ENCODE measurements around the gene ALDOB. TPM values are rescaled to one million over a fixed set of nuclear protein-coding genes. Genes with fewer than 3 reads are reported as not detected.
A peak's percentile ranks its signal among the peaks of the same experiment; 100 is the strongest.
"Not testable (repeated sequence)": the region's sequence is repeated elsewhere in the genome, so short reads cannot be mapped to it uniquely, and the experiment has no call there.

The ALDOB gene
- polyA plus RNA-seq, 1 donor from 2014 or later: not detected

GRCh38 chr9:101387871-101388506, 47.6 kb downstream of the ALDOB start:
- Histone ChIP-seq H3K4me3 (ENCODE audit: low read length) (no peak overlapping the region), H3K9me2 (ENCODE audit: insufficient read depth, low read length) (no peaks in the 10 kb centered on the region), H3K79me2 (replicated peaks; ENCODE audit: insufficient read depth, low read length) (peaks cover 14% of the 10 kb centered on the region), H3K36me3 (ENCODE audit: insufficient read depth, low read length) (peaks cover 7% of the 10 kb centered on the region), H3F3A (ENCODE audit: insufficient read depth, low read length, poor library complexity, severe bottlenecking) (no peaks in the 10 kb centered on the region), H3K27me3 (ENCODE audit: insufficient read depth, low read depth, low read length) (no peaks in the 10 kb centered on the region), H3K9me3 (ENCODE audit: low read length) (no peaks in the 10 kb centered on the region), H2AFZ (ENCODE audit: low read depth, low read length) (no peak overlapping the region), H3K27ac (ENCODE audit: low read length) (no peak overlapping the region), H3K4me2 (ENCODE audit: low read length) (no peak overlapping the region), H4K20me1 (ENCODE audit: insufficient read depth) (no peaks in the 10 kb centered on the region), H3K9ac (ENCODE audit: low read length) (no peak overlapping the region)
- TF ChIP-seq RAD21 (conservative IDR thresholded peaks at IDR 0.05): peak; percentile 39
- TF ChIP-seq CTCF (IDR thresholded peaks at IDR 0.05; ENCODE audit: poor library complexity, severe bottlenecking): peak; percentile 58
- peak; percentile 43 for TF ChIP-seq SMC3 (conservative IDR thresholded peaks at IDR 0.05; ENCODE audit: poor library complexity)
- TF ChIP-seq MXI1 (conservative IDR thresholded peaks at IDR 0.05; ENCODE audit: poor library complexity, severe bottlenecking): no peak

- not testable (repeated sequence) for H3K9ac ChIP-seq (ENCODE audit: low read length); H3K27me3 ChIP-seq (ENCODE audit: insufficient read depth, low read depth, low read length); H3K4me3 ChIP-seq (ENCODE audit: low read length); H3F3A ChIP-seq (ENCODE audit: insufficient read depth, low read length, poor library complexity, severe bottlenecking); H4K20me1 ChIP-seq (ENCODE audit: insufficient read depth); H2AFZ ChIP-seq (ENCODE audit: low read depth, low read length); H3K27ac ChIP-seq (ENCODE audit: low read length); H3K36me3 ChIP-seq (ENCODE audit: insufficient read depth, low read length); H3K4me2 ChIP-seq (ENCODE audit: low read length); H3K9me3 ChIP-seq (ENCODE audit: low read length); H3K79me2 ChIP-seq (replicated peaks; ENCODE audit: insufficient read depth, low read length); H3K9me2 ChIP-seq (ENCODE audit: insufficient read depth, low read length)
Measured at GRCh38 chr9:101384873-101385536, 50.6 kb downstream of the ALDOB start, which contains the start of gene BAAT. TSS of gene BAAT (minus strand) at chr9:101385006. CDS start at chr9:101371404, 13,602 bp downstream.

- Histone ChIP-seq H3K4me3 (ENCODE audit: low read length) (no peak overlapping the region), H4K20me1 (ENCODE audit: insufficient read depth) (no peaks in the 10 kb centered on the region), H3K9me3 (ENCODE audit: low read length) (no peaks in the 10 kb centered on the region), H3K4me2 (ENCODE audit: low read length) (no peak overlapping the region), H3K79me2 (replicated peaks; ENCODE audit: insufficient read depth, low read length) (no peaks in the 10 kb centered on the region), H2AFZ (ENCODE audit: low read depth, low read length) (no peak overlapping the region), H3K36me3 (ENCODE audit: insufficient read depth, low read length) (no peaks in the 10 kb centered on the region), H3K9ac (ENCODE audit: low read length) (no peak overlapping the region), H3K9me2 (ENCODE audit: insufficient read depth, low read length) (no peaks in the 10 kb centered on the region), H3F3A (ENCODE audit: insufficient read depth, low read length, poor library complexity, severe bottlenecking) (no peaks in the 10 kb centered on the region), H3K27ac (ENCODE audit: low read length) (no peak overlapping the region), H3K27me3 (ENCODE audit: insufficient read depth, low read depth, low read length) (no peaks in the 10 kb centered on the region)
- no peak for TF ChIP-seq MXI1 (conservative IDR thresholded peaks at IDR 0.05; ENCODE audit: poor library complexity, severe bottlenecking)
Measured at GRCh38 chr9:101383361-101383760, 52.2 kb downstream of the ALDOB start.

GRCh38 chr9:101381833-101382342, 53.7 kb downstream of the ALDOB start:
- H2AFZ ChIP-seq (ENCODE audit: low read depth, low read length): no peak overlapping the region
- H4K20me1 ChIP-seq (ENCODE audit: insufficient read depth): no peaks in the 10 kb centered on the region
- H3K9me3 ChIP-seq (ENCODE audit: low read length): no peaks in the 10 kb centered on the region
- no peak overlapping the region for H3K4me3 ChIP-seq (ENCODE audit: low read length)
- H3K4me2 ChIP-seq (ENCODE audit: low read length): no peak overlapping the region
- H3K79me2 ChIP-seq (replicated peaks; ENCODE audit: insufficient read depth, low read length): no peaks in the 10 kb centered on the region
- no peaks in the 10 kb centered on the region for H3K36me3 ChIP-seq (ENCODE audit: insufficient read depth, low read length)
- no peaks in the 10 kb centered on the region for H3F3A ChIP-seq (ENCODE audit: insufficient read depth, low read length, poor library complexity, severe bottlenecking)
- TF ChIP-seq EZH2 (IDR thresholded peaks at IDR 0.05; ENCODE audit: borderline replicate concordance, insufficient read depth, low read length, poor library complexity, severe bottlenecking) (no peak), RAD21 (conservative IDR thresholded peaks at IDR 0.05) (no peak), EP300 (conservative IDR thresholded peaks at IDR 0.05; ENCODE audit: poor library complexity, severe bottlenecking) (no peak), REST (IDR thresholded peaks at IDR 0.05; ENCODE audit: borderline replicate concordance) (no peak), SMC3 (conservative IDR thresholded peaks at IDR 0.05; ENCODE audit: poor library complexity) (no peak), POLR2AphosphoS5 (IDR thresholded peaks at IDR 0.05) (no peak), TAF1 (IDR thresholded peaks at IDR 0.05; ENCODE audit: low read depth) (no peak)
- H3K27ac ChIP-seq (ENCODE audit: low read length): no peak overlapping the region
- H3K27me3 ChIP-seq (ENCODE audit: insufficient read depth, low read depth, low read length): no peaks in the 10 kb centered on the region
- no peak overlapping the region for H3K9ac ChIP-seq (ENCODE audit: low read length)
- H3K9me2 ChIP-seq (ENCODE audit: insufficient read depth, low read length): no peaks in the 10 kb centered on the region

Measured in neural cell (in vitro differentiated cells).